Measurements from ENCODE around the gene OR51E2.

The OR51E2 gene

GRCh38 chr11:4645974-4646373, 51.7 kb downstream of the OR51E2 start:
- TF ChIP-seq ZNF37A (tag by site-specific recombination; IDR thresholded peaks at IDR 0.05) (no peak), ZSCAN5A (tag by site-specific recombination; IDR thresholded peaks at IDR 0.05) (no peak), ZNF626 (tag by site-specific recombination; IDR thresholded peaks at IDR 0.05) (no peak), ZNF311 (tag by site-specific recombination; IDR thresholded peaks at IDR 0.05; ENCODE audit: borderline replicate concordance) (no peak), ZNF792 (tag by site-specific recombination; IDR thresholded peaks at IDR 0.05) (no peak), ZSCAN16 (tag by site-specific recombination; IDR thresholded peaks at IDR 0.05) (no peak), REST (tag by site-specific recombination; IDR thresholded peaks at IDR 0.05) (no peak), KLF8 (tag by site-specific recombination; IDR thresholded peaks at IDR 0.05) (no peak), ZNF785 (tag by site-specific recombination; IDR thresholded peaks at IDR 0.05) (no peak), SETDB1 (IDR thresholded peaks at IDR 0.05; ENCODE audit: insufficient read length, low read length) (no peak), ZNF354C (tag by site-specific recombination; IDR thresholded peaks at IDR 0.05; ENCODE audit: borderline replicate concordance, low read depth) (no peak)
- no peaks in the 10 kb centered on the region for H3K36me3 ChIP-seq (ENCODE audit: control insufficient read depth in 2 of 2, insufficient read depth in 1 of 2, low read length in 2 of 2)
- no peak overlapping the region for H3K4me3 ChIP-seq (ENCODE audit: low read depth, low read length)
- POLR2A ChIA-PET, result no interaction called here
- CTCF ChIA-PET, result interaction anchor here (0.9 to 1.1 kb wide), 2 partner anchors 9 to 359 kb away, joined by 3 to 11 read pairs; partner anchors contain the start of gene OR51D1
- no peaks in the 10 kb centered on the region for H3K4me1 ChIP-seq (ENCODE audit: control insufficient read depth, insufficient read depth, low read length)
- H3K9me3 ChIP-seq (ENCODE audit: control insufficient read depth, insufficient read depth, low read depth, low read length), result no peaks in the 10 kb centered on the region
- H3K27ac ChIP-seq (ENCODE audit: extremely low read depth, low read depth, low read length), result no peak overlapping the region

DNA sequence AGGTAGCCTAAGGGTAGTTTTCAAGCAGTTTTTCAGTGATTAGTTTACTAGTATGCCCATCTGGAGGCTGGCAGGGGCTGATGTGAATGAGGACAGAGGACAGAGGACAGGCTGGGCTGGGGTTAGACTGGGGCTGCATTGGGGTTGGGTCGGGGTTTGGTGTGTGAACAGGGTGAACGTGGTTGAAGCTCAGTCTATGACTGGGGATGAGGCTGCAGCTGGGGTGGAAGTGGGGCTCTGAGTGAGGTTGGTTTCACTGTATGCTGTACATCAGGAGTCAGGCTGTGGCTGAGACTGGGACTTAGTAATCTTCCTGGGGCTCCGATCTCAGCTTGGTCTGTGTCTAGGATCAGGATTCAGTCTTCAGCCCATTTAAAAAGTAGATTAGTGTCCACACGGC, 53.4 kb downstream of the OR51E2 start:
- no peaks in the 10 kb centered on the region for H3K9me3 ChIP-seq (ENCODE audit: control insufficient read depth, insufficient read depth, low read depth, low read length)
- POLR2A ChIA-PET, result no interaction called here
- H3K27ac ChIP-seq (ENCODE audit: extremely low read depth, low read depth, low read length), result no peak overlapping the region
- H3K4me3 ChIP-seq (ENCODE audit: low read depth, low read length), result no peak overlapping the region
- no peaks in the 10 kb centered on the region for H3K36me3 ChIP-seq (ENCODE audit: control insufficient read depth in 2 of 2, insufficient read depth in 1 of 2, low read length in 2 of 2)
- TF ChIP-seq ZNF623 (tag by site-specific recombination; IDR thresholded peaks at IDR 0.05) (no peak), ZNF394 (tag by site-specific recombination; IDR thresholded peaks at IDR 0.05; ENCODE audit: borderline replicate concordance) (no peak), ZNF169 (tag by site-specific recombination; IDR thresholded peaks at IDR 0.05) (no peak), BCL11A (tag by site-specific recombination; IDR thresholded peaks at IDR 0.05; ENCODE audit: low read depth) (no peak), ZNF146 (tag by site-specific recombination; IDR thresholded peaks at IDR 0.05) (no peak), ZSCAN23 (tag by site-specific recombination; IDR thresholded peaks at IDR 0.05) (no peak), ZNF155 (tag by site-specific recombination; IDR thresholded peaks at IDR 0.05) (no peak), SP2 (tag by site-specific recombination; IDR thresholded peaks at IDR 0.05) (no peak), ZNF658 (tag by site-specific recombination; IDR thresholded peaks at IDR 0.05) (no peak), ZNF548 (tag by site-specific recombination; IDR thresholded peaks at IDR 0.05) (no peak), SCRT1 (tag by site-specific recombination; IDR thresholded peaks at IDR 0.05; ENCODE audit: borderline replicate concordance) (no peak), ZSCAN30 (tag by site-specific recombination; IDR thresholded peaks at IDR 0.05) (no peak), ZNF692 (tag by site-specific recombination; IDR thresholded peaks at IDR 0.05) (no peak), GLIS2 (tag by site-specific recombination; IDR thresholded peaks at IDR 0.05) (no peak), ZNF423 (tag by site-specific recombination; IDR thresholded peaks at IDR 0.05) (no peak), ZNF48 (tag by site-specific recombination; IDR thresholded peaks at IDR 0.05) (no peak), ZNF544 (tag by site-specific recombination; IDR thresholded peaks at IDR 0.05) (no peak)
- CTCF ChIA-PET, result interaction anchor here (0.6 kb wide), 1 partner anchor 10 kb away, joined by 3 read pairs; no protein-coding TSS in a partner anchor
- no peaks in the 10 kb centered on the region for H3K4me1 ChIP-seq (ENCODE audit: control insufficient read depth, insufficient read depth, low read length)
